Keratinocyte (primary cell): ENCODE data around the gene CSGALNACT2. TPM values are rescaled to one million over a fixed set of nuclear protein-coding genes. Genes with fewer than 3 reads are reported as not detected.
A peak's percentile ranks its signal among the peaks of the same experiment; 100 is the strongest.

Source experiments
- DNase-seq: peaks from one replicate; pipeline ENCODE4 v3.0.0-alpha.2; 2011; ENCODE audit warnings: low read depth, missing footprints, low spot score
- FAIRE-seq: peaks from 2 replicates; lab custom pipeline; 2011; peaks lifted over from hg19 to GRCh38; lab: Jason Lieb, UNC
- H2AFZ ChIP-seq: 2 replicates; pipeline ENCODE4 v1.6.0; 2012; ENCODE audit warnings: low read length, control low read depth, inconsistent platforms; ENCODE audit not compliant: control insufficient read depth
- H3K27ac ChIP-seq: 2 replicates; pipeline ENCODE4 v1.5.1; 2011; ENCODE audit warnings: low read length; ENCODE audit not compliant: control insufficient read depth, insufficient read depth
- H3K27me3 ChIP-seq: 3 replicates; pipeline ENCODE4 v1.6.0; 2011; ENCODE audit warnings: low read length; ENCODE audit not compliant: control insufficient read depth, insufficient read depth; ENCODE audit errors: extremely low read depth
- H3K36me3 ChIP-seq, 2 experiments: 2 replicates in 1 of 2; 3 replicates in 1 of 2; pipeline ENCODE4 v1.5.1; 2011; ENCODE audit warnings: low read length in 2 of 2, mild to moderate bottlenecking in 1 of 2; ENCODE audit not compliant: control insufficient read depth in 2 of 2, insufficient read depth in 2 of 2; ENCODE audit errors: extremely low read depth in 1 of 2
- H3K4me1 ChIP-seq: 3 replicates; pipeline ENCODE4 v1.5.1; 2011; ENCODE audit warnings: low read length; ENCODE audit not compliant: control insufficient read depth, insufficient read depth; ENCODE audit errors: extremely low read depth
- H3K4me2 ChIP-seq: 3 replicates; pipeline ENCODE4 v1.6.0; 2011; ENCODE audit warnings: low read depth, low read length; ENCODE audit not compliant: control insufficient read depth, insufficient read depth; ENCODE audit errors: extremely low read depth
- H3K4me3 ChIP-seq, 3 experiments: fragments of 200-600 bp in 1 of 3; sonication (generic) in 1 of 3; 2 replicates in 2 of 3; 3 replicates in 1 of 3; pipeline ENCODE4 v1.5.1; 2011 to 2016; ENCODE audit warnings: low read length in 3 of 3, mild to moderate bottlenecking in 3 of 3, control low read depth in 2 of 3, inconsistent platforms in 1 of 3, low read depth in 1 of 3, mixed read lengths in 1 of 3, mixed run types in 1 of 3, moderate library complexity in 1 of 3; ENCODE audit not compliant: control insufficient read depth in 2 of 3, insufficient read depth in 2 of 3; ENCODE audit errors: extremely low read depth in 1 of 3
- H3K79me2 ChIP-seq: 2 replicates; pipeline ENCODE4 v1.6.0; 2012; ENCODE audit warnings: low read length; ENCODE audit not compliant: control insufficient read depth, insufficient read depth
- H3K9ac ChIP-seq: 3 replicates; pipeline ENCODE4 v1.6.0; 2011; ENCODE audit warnings: low read length; ENCODE audit not compliant: control insufficient read depth, insufficient read depth; ENCODE audit errors: extremely low read depth
- H3K9me1 ChIP-seq: 3 replicates; pipeline ENCODE4 v1.6.0; 2011; ENCODE audit warnings: low read length; ENCODE audit not compliant: control insufficient read depth, insufficient read depth; ENCODE audit errors: extremely low read depth
- H3K9me3 ChIP-seq: 2 replicates; pipeline ENCODE4 v1.5.1; 2012; ENCODE audit warnings: low read depth, low read length; ENCODE audit not compliant: control insufficient read depth
- H4K20me1 ChIP-seq: 3 replicates; pipeline ENCODE4 v1.6.0; 2011; ENCODE audit warnings: low read length; ENCODE audit not compliant: control insufficient read depth, insufficient read depth; ENCODE audit errors: extremely low read depth
- EZH2 ChIP-seq: IDR thresholded peaks from one replicate; pipeline ENCODE4 v1.6.1; 2012; ENCODE audit warnings: inconsistent platforms, mild to moderate bottlenecking, low read length, moderate library complexity
- dilution Hi-C: fragments of 300-500 bp; cut with MboI; formaldehyde crosslinking; loops from one replicate; pipeline ENCODE4 v1.7.0; 2020; ENCODE audit warnings: low sequenced_read_pairs; ENCODE audit not compliant: extremely low pct_ligation_motif_present
- polyA plus RNA-seq, 5 experiments: library from polyadenylated mRNA; depleted of rRNA in 3 of 5; stranded (reverse) in 3 of 5; stranded (forward) in 1 of 5; unstranded in 1 of 5; fragments of >200 nt; gene quantifications; 1 replicate in 1 of 5; 2 replicates in 3 of 5; 3 replicates in 1 of 5; pipeline versions ENCODE4 v1.2.1 to v1.2.3, GENCODE V29; 2011 to 2012; ENCODE audit warnings: missing spikeins in 2 of 5, low read depth in 1 of 5, low replicate concordance in 1 of 5
- TF ChIP-seq, protein P1 (sequence below), 3 experiments: IDR thresholded peaks in 1 of 3; conservative IDR thresholded peaks in 1 of 3; optimal IDR thresholded peaks in 1 of 3; 2 replicates in 2 of 3; 3 replicates in 1 of 3; pipeline versions ENCODE3 to v1.5.1; 2011; ENCODE audit warnings: low read length in 3 of 3, mild to moderate bottlenecking in 3 of 3, moderate library complexity in 2 of 3, control low read depth in 1 of 3, inconsistent platforms in 1 of 3; ENCODE audit not compliant: insufficient read depth in 2 of 3; ENCODE audit errors: extremely low read depth in 1 of 3

Gene CSGALNACT2
- polyA plus RNA-seq, 1 donor (not counting 4 experiments of a cell fraction or from before 2014, with no cell fraction given), result 19.7 TPM

DNA sequence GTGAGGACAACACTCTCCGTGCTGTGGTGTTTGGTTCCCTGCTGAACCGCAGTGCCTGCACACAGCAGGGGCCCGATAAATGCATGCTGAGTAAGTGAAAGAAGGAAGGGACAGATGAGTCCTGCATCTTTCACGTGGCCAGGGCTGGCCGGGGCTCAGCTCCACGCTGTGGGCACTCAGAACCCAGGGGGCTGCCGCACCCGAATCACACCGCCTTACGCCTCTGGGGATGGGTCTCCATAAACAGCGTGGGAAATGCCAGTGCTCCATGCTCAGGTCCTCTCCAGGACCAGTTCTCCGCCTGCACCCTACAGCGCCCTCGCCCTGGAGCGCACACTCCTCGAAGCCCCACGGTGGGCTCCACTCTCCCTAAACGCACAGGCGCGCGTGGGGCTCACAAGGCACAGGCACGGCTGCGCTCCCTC, 90.5 kb downstream of the CSGALNACT2 start:
- H3K27ac ChIP-seq, result no peak overlapping the region
- H3K9me1 ChIP-seq, result no peaks in the 10 kb centered on the region
- H3K36me3 ChIP-seq, result no peaks in the 10 kb centered on the region
- H3K9me3 ChIP-seq, result no peaks in the 10 kb centered on the region
- DNase-seq (no peak), FAIRE-seq (no peak)
- no peak overlapping the region for H3K9ac ChIP-seq
- peaks cover 41% of the 10 kb centered on the region for H3K27me3 ChIP-seq
- H3K4me1 ChIP-seq, result no peaks in the 10 kb centered on the region
- H3K79me2 ChIP-seq, result no peaks in the 10 kb centered on the region
- H3K4me2 ChIP-seq, result no peak overlapping the region
- H4K20me1 ChIP-seq, result no peaks in the 10 kb centered on the region
- dilution Hi-C loops, result no loop called here
- H2AFZ ChIP-seq, result no peak overlapping the region
- H3K4me3 ChIP-seq, result no peak overlapping the region
- TF ChIP-seq EZH2, result no peak
- TF ChIP-seq, protein P1, sequence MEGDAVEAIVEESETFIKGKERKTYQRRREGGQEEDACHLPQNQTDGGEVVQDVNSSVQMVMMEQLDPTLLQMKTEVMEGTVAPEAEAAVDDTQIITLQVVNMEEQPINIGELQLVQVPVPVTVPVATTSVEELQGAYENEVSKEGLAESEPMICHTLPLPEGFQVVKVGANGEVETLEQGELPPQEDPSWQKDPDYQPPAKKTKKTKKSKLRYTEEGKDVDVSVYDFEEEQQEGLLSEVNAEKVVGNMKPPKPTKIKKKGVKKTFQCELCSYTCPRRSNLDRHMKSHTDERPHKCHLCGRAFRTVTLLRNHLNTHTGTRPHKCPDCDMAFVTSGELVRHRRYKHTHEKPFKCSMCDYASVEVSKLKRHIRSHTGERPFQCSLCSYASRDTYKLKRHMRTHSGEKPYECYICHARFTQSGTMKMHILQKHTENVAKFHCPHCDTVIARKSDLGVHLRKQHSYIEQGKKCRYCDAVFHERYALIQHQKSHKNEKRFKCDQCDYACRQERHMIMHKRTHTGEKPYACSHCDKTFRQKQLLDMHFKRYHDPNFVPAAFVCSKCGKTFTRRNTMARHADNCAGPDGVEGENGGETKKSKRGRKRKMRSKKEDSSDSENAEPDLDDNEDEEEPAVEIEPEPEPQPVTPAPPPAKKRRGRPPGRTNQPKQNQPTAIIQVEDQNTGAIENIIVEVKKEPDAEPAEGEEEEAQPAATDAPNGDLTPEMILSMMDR (optimal IDR thresholded peaks at IDR 0.05 in 1 of 3, IDR thresholded peaks at IDR 0.05 in 1 of 3, conservative IDR thresholded peaks at IDR 0.05 in 1 of 3; ENCODE audit: extremely low read depth in 1 of 3, insufficient read depth in 2 of 3, low read length in 3 of 3), result no peak

DNA sequence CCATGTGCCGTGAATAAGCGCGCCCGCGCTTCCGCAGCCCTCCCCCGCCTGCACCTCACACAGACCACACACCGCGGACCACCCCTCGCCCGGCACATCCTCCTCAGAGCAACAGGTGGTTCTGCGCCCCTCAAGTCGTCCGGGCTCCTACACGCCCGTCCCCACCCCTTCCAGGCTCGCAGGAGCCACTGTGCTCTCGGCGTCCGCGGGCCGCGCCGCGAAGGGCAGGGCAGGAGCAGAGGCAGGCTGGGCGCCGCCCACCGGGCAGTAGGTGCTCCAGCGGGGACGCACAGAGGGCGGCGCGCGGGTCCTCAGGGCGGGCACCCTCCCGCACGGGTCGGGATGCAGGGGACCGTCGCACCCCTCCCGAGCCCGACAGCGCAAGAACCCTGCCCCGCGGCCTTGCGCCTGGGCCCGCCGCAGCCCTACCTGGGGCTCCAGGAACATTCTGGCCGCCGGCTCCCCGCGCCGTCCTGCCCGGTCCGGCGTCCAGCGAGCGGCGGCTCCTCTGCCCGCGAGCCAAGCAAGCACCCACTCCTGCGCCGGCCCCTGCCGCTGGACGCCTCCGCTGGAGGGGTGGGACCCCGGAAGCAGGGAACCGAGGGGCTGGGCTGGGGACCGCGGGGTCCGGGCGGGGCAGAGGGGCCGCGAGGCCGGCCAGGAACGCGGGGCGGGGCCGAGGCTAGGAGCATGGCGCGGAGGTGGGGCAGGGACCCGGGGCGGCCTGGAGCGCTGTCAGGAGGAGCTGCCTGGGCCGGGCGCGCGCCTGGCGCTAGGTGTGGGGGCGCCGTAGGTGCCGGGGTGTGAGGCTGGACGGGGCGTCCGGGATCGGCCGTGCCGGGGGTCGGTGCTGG, 91.2 kb downstream of the CSGALNACT2 start:
- TF ChIP-seq EZH2, result peak; percentile 70
- TF ChIP-seq, protein P1 (optimal IDR thresholded peaks at IDR 0.05 in 1 of 3, IDR thresholded peaks at IDR 0.05 in 1 of 3, conservative IDR thresholded peaks at IDR 0.05 in 1 of 3; ENCODE audit: extremely low read depth in 1 of 3, insufficient read depth in 2 of 3, low read length in 3 of 3), result peak in 1 of 3 experiments; percentile 24
- Histone ChIP-seq H4K20me1 (no peaks in the 10 kb centered on the region), H3K9me3 (no peaks in the 10 kb centered on the region), H2AFZ (peak overlapping the region; percentile 3), H3K27ac (no peak overlapping the region), H3K4me1 (no peaks in the 10 kb centered on the region), H3K4me2 (peak overlapping the region; percentile 22), H3K9me1 (no peaks in the 10 kb centered on the region), H3K79me2 (no peaks in the 10 kb centered on the region), H3K4me3 (peak overlapping the region in 2 of 3 experiments; percentile 14 to 21), H3K36me3 (no peaks in the 10 kb centered on the region), H3K27me3 (peaks cover 44% of the 10 kb centered on the region), H3K9ac (no peak overlapping the region)
- dilution Hi-C loops, result no loop called here
- FAIRE-seq (no peak), DNase-seq (no peak)
